Esophagus muscularis mucosa (tissue), 4 donors: Measurements from ENCODE around the gene SFTPB.

Experiments used
- CTCF ChIP-seq, 3 experiments: fragments of 200-600 bp in 2 of 3; fragments of 450-650 bp in 1 of 3; sonication (generic) in 2 of 3; IDR thresholded peaks; one replicate each; pipeline ENCODE4 v1.5.1; 2017 to 2019; ENCODE audit warnings: antibody characterized with exemption in 3 of 3, mild to moderate bottlenecking in 2 of 3, moderate library complexity in 1 of 3
- EP300 ChIP-seq: sonication (generic); formaldehyde crosslinking; IDR thresholded peaks from one replicate; pipeline ENCODE4 v1.6.1; 2017; ENCODE audit warnings: antibody characterized with exemption
- POLR2A ChIP-seq: fragments of 450-650 bp; IDR thresholded peaks from one replicate; pipeline ENCODE4 v1.6.1; 2017; ENCODE audit warnings: antibody characterized with exemption, moderate library complexity, mild to moderate bottlenecking, low read depth

GRCh38 chr2:85702172-85702571 lies 34.2 kb upstream of the SFTPB start:
- TF ChIP-seq POLR2A: no peak
- no peak for TF ChIP-seq CTCF (IDR thresholded peaks at IDR 0.05)
- no peak for TF ChIP-seq EP300
